HepG2 (cell line): ENCODE data around the gene ZNF792. TPM values are rescaled to one million over a fixed set of nuclear protein-coding genes. Genes with fewer than 3 reads are reported as not detected.

Source experiments
- NR1H2 ChIP-seq: sonication (generic); formaldehyde crosslinking; IDR thresholded peaks from 2 replicates; pipeline ENCODE4 v1.8.1; 2022; ENCODE audit warnings: low read depth, missing genetic modification reagents, borderline replicate concordance
- NR2F2 ChIP-seq: IDR thresholded peaks from 2 replicates; pipeline ENCODE4 v1.6.1; 2012; ENCODE audit warnings: low read depth, inconsistent platforms, borderline replicate concordance
- POLR2G ChIP-seq: fragments of 200-400 bp; formaldehyde crosslinking; IDR thresholded peaks from 2 replicates; pipeline ENCODE4 v1.6.1; 2018; ENCODE audit warnings: mild to moderate bottlenecking, low read depth, low read length, moderate library complexity
- ZBTB40 ChIP-seq, 2 experiments: fragments of 450-650 bp in 1 of 2; sonication (generic) in 1 of 2; formaldehyde crosslinking in 1 of 2; IDR thresholded peaks; 2 replicates each; pipeline versions ENCODE4 v1.6.1 to v1.8.0; 2016 to 2022; ENCODE audit warnings: antibody characterized with exemption in 1 of 2, mild to moderate bottlenecking in 1 of 2, missing genetic modification reagents in 1 of 2
- ZFAT ChIP-seq: sonication (generic); formaldehyde crosslinking; conservative IDR thresholded peaks from 2 replicates; pipeline ENCODE4 v1.8.1; 2023; ENCODE audit warnings: missing genetic modification reagents, inconsistent platforms
- ZNF121 ChIP-seq: sonication (generic); formaldehyde crosslinking; IDR thresholded peaks from 2 replicates; pipeline ENCODE4 v1.5.0; 2020; ENCODE audit warnings: mild to moderate bottlenecking, missing genetic modification reagents
- ZNF224 ChIP-seq: sonication (generic); formaldehyde crosslinking; IDR thresholded peaks from 2 replicates; pipeline ENCODE4 v1.5.0; 2020; ENCODE audit warnings: mild to moderate bottlenecking, missing genetic modification reagents
- ZNF24 ChIP-seq: fragments of 450-650 bp; IDR thresholded peaks from 2 replicates; pipeline ENCODE4 v1.6.1; 2017; ENCODE audit warnings: antibody characterized with exemption, mild to moderate bottlenecking
- ZNF274 ChIP-seq: sonication (generic); formaldehyde crosslinking; IDR thresholded peaks from 2 replicates; pipeline ENCODE4 v1.5.1; 2020; ENCODE audit warnings: mild to moderate bottlenecking, missing genetic modification reagents
- ZNF720 ChIP-seq: sonication (generic); formaldehyde crosslinking; IDR thresholded peaks from 2 replicates; pipeline ENCODE4 v1.4.0; 2020; ENCODE audit warnings: missing genetic modification reagents
- polyA plus RNA-seq, 8 experiments: library from polyadenylated mRNA; depleted of rRNA in 3 of 8; stranded (reverse) in 7 of 8; unstranded in 1 of 8; fragments of >200 nt; fragmentation: Illumina TruSeq in 4 of 8; extraction: Trizol in 4 of 8; gene quantifications; 2 replicates each; pipeline versions ENCODE4 v1.2.1 to v1.2.3, GENCODE V29; 2011 to 2016; ENCODE audit warnings: low read depth in 4 of 8, missing spikeins in 1 of 8, mixed read lengths in 1 of 8; ENCODE audit not compliant: insufficient read depth in 1 of 8
- total RNA-seq, 5 experiments: library from RNA; depleted of rRNA; stranded (reverse); fragments of >200 nt; fragmentation: Illumina TruSeq; extraction: Trizol; gene quantifications; 2 replicates each; pipeline ENCODE4 v1.2.3, GENCODE V29; 2016; ENCODE audit warnings: low read depth in 1 of 5
- TF ChIP-seq, protein P1 (sequence below): sonication (generic); formaldehyde crosslinking; IDR thresholded peaks from 2 replicates; pipeline ENCODE4 v1.5.0; 2020; ENCODE audit warnings: mild to moderate bottlenecking, missing genetic modification reagents, borderline replicate concordance
- TF ChIP-seq, protein P2 (sequence below): sonication (generic); formaldehyde crosslinking; IDR thresholded peaks from 2 replicates; pipeline ENCODE4 v1.5.1; 2020; ENCODE audit warnings: mild to moderate bottlenecking, moderate library complexity, missing genetic modification reagents

Gene ZNF792
- total and polyA plus RNA-seq, 2 of the 13 experiments (the other 11 are each of a cell fraction or from before 2014, with no cell fraction given): 5.5 to 11.5 TPM

DNA sequence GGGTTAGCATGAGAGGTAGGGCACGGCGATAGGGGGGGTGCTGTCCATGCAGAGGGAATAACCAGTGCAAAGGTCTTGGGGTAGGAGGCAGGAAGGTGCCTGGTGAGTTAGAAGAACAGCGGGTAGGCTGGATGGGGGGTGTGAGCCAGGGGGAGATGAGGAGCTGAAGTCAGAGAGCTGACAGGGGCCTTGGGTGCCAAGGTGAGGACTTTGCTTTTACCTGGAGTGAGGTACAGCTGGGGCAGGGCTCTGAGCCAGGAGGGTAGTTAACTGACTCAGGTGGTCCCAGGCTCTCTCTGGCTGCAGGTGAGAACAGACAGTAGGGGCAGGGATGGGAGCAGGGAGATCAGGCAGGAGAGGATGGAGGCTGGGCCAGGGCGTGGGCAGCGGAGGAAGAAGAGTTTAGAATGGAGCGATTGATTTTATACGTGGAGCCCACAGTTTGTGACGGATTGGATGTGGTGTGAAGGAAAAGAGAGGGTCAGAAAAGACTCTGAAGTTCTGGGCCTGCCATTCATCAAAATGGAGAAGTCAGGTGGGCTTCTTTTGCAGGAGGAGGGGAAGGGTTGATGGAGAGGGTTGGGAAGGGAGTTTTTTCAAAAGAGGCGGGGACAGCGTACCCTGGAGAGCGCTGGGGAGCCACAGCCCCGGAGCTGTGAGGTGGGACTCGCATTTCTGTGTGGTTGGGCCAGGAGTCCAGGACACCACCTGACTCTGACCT, 34.9 kb upstream of the ZNF792 start (continued):
- no peak for TF ChIP-seq NR1H2 (CRISPR knock-in tag)
- TF ChIP-seq, protein P1, sequence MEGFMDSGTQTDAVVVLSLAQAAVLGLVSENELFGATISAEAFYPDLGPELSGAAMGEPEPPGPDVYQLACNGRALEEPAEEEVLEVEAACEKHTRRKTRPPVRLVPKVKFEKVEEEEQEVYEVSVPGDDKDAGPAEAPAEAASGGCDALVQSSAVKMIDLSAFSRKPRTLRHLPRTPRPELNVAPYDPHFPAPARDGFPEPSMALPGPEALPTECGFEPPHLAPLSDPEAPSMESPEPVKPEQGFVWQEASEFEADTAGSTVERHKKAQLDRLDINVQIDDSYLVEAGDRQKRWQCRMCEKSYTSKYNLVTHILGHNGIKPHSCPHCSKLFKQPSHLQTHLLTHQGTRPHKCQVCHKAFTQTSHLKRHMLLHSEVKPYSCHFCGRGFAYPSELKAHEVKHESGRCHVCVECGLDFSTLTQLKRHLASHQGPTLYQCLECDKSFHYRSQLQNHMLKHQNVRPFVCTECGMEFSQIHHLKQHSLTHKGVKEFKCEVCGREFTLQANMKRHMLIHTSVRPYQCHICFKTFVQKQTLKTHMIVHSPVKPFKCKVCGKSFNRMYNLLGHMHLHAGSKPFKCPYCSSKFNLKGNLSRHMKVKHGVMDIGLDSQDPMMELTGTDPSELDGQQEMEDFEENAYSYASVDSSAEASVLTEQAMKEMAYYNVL (CRISPR knock-in tag): peak; percentile 7; the same call in 1 of the 2 replicates
- no peak; the same call in 1 of the 2 replicates for TF ChIP-seq POLR2G
- no peak for TF ChIP-seq NR2F2
- TF ChIP-seq ZNF720: no peak
- no peak for TF ChIP-seq ZNF224 (CRISPR knock-in tag)
- TF ChIP-seq ZNF274 (CRISPR knock-in tag): 0 out of 2 replicates have a peak, but pooled peaks have one; percentile 43
- TF ChIP-seq ZNF121 (CRISPR knock-in tag): no peak
- no peak for TF ChIP-seq ZNF24
- no peak for TF ChIP-seq ZBTB40 (IDR thresholded peaks at IDR 0.05)
- TF ChIP-seq ZBTB40 (CRISPR knock-in tag; IDR thresholded peaks at IDR 0.05): peak; percentile 20; the same call in 1 of the 2 replicates
- no peak for TF ChIP-seq ZFAT (CRISPR knock-in tag)
- TF ChIP-seq, protein P2, sequence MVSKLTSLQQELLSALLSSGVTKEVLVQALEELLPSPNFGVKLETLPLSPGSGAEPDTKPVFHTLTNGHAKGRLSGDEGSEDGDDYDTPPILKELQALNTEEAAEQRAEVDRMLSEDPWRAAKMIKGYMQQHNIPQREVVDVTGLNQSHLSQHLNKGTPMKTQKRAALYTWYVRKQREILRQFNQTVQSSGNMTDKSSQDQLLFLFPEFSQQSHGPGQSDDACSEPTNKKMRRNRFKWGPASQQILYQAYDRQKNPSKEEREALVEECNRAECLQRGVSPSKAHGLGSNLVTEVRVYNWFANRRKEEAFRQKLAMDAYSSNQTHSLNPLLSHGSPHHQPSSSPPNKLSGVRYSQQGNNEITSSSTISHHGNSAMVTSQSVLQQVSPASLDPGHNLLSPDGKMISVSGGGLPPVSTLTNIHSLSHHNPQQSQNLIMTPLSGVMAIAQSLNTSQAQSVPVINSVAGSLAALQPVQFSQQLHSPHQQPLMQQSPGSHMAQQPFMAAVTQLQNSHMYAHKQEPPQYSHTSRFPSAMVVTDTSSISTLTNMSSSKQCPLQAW (CRISPR knock-in tag): peak; percentile 21; the same call in 1 of the 2 replicates
